Heart left ventricle (tissue), 16 donors: ENCODE results near the gene C9orf43. TPM values are rescaled to one million over a fixed set of nuclear protein-coding genes. Genes with fewer than 3 reads are reported as not detected.

Experiments used
- ATAC-seq, 4 donors: fragments of 200-7000 bp; cut with Tn5 transposase; one replicate each; pipeline ENCODE4 v1.9.1; 2020 to 2022; ENCODE audit warnings: moderate library complexity in 4 of 4, mild to moderate bottlenecking in 3 of 4, moderate number of reproducible peaks in 1 of 4
- DNase-seq, 5 donors: peaks; one replicate each; pipeline ENCODE4 v3.0.0-alpha.2; 2020
- H3K27ac ChIP-seq, 12 donors: fragments of 200-600 bp; sonication (generic) in 4 of 12; one replicate each; pipeline versions ENCODE4 v1.5.0 to v1.8.0; 2016 to 2022; ENCODE audit warnings: mild to moderate bottlenecking in 2 of 12
- H3K27me3 ChIP-seq, 9 donors: fragments of 200-600 bp; sonication (generic) in 2 of 9; one replicate each; pipeline versions ENCODE4 v1.5.1 to v1.8.0; 2016 to 2022; ENCODE audit warnings: mild to moderate bottlenecking in 3 of 9
- H3K36me3 ChIP-seq, 9 donors: fragments of 200-600 bp; sonication (generic) in 2 of 9; one replicate each; pipeline versions ENCODE4 v1.5.0 to v1.8.0; 2018 to 2022; ENCODE audit warnings: mild to moderate bottlenecking in 2 of 9
- H3K4me1 ChIP-seq, 12 donors: fragments of 200-600 bp; sonication (generic) in 4 of 12; one replicate each; pipeline versions ENCODE4 v1.5.0 to v1.8.0; 2016 to 2022; ENCODE audit warnings: mild to moderate bottlenecking in 3 of 12
- H3K4me3 ChIP-seq, 12 donors: fragments of 200-600 bp; sonication (generic) in 4 of 12; one replicate each; pipeline versions ENCODE4 v1.5.0 to v1.8.0; 2017 to 2022; ENCODE audit warnings: mild to moderate bottlenecking in 9 of 12, moderate library complexity in 4 of 12
- H3K9me3 ChIP-seq, 12 donors: fragments of 200-600 bp; sonication (generic) in 4 of 12; one replicate each; pipeline versions ENCODE4 v1.5.0 to v1.8.0; 2016 to 2022; ENCODE audit warnings: mild to moderate bottlenecking in 1 of 12
- CTCF ChIP-seq, 12 donors: fragments of 200-600 bp; sonication (generic) in 4 of 12; IDR thresholded peaks; one replicate each; pipeline versions ENCODE4 v1.5.0 to v1.8.0; 2018 to 2022; ENCODE audit warnings: antibody characterized with exemption in 12 of 12, mild to moderate bottlenecking in 5 of 12
- POLR2A ChIP-seq, 2 donors: fragments of 450-650 bp; IDR thresholded peaks; one replicate each; pipeline ENCODE4 v1.6.1; 2017; ENCODE audit warnings: antibody characterized with exemption in 2 of 2, mild to moderate bottlenecking in 2 of 2, moderate library complexity in 2 of 2
- WGBS, 4 donors: extraction: QIAGEN DNeasy Blood & Tissue Kit in 2 of 4; methylation state at CpG; one replicate each; pipeline versions ENCODE4 v1.1.5 to v1.1.7; 2013 to 2018; 5-methylcytosine and 5-hydroxymethylcytosine counted together
- intact Hi-C, 10 donors: fragments of 100-400 bp; cut with DNase I; formaldehyde crosslinking; loops; one replicate each; pipeline versions ENCODE4 v1.11.1 to v1.14.2; 2022
- polyA plus RNA-seq, 2 donors: library from polyadenylated mRNA; stranded (reverse); fragments of 200-250 nt; gene quantifications; one replicate each; pipeline ENCODE4 v1.2.3, GENCODE V29; 2013
- total RNA-seq, 9 donors: library from RNA; depleted of rRNA in 2 of 9; stranded (reverse); fragments of >200 nt in 2 of 9; fragmentation: NEBNext Ultra II Directional in 3 of 9; extraction: Animal tissue kit (Norgen Biotek cat#: 25700) in 3 of 9; gene quantifications; one replicate each; pipeline versions ENCODE4 v1.1.0 to v1.2.4, GENCODE V29; 2016 to 2023
- donor health status: ischemic (EF 13 %, LVEDD 7.1; RV severe dilation, severe dysfunction).
- donor health status: healthy with polysubstance abuse.
- donor health status: DM: no; HTN: yes; CAD: no.
- donor health status: DM: no; HTN: no; CAD: no.
- donor health status: ischemic (EF 25% LVEDD 6.9; RV normal size, moderate dysfunction).
- donor health status: ischemic (EF 25% LVEDD 5.7; RV mildly dilated, moderate dysfunction).
- donor health status: healthy.
- donor health status: DM: yes; HTN: yes; CAD: no.
- donor health status: ischemic (EF 35%, LVEDD 5.7; RV mildly dilated, moderate dysfunction).
- donor health status: nonischemic (EF 11% LVEDD 7.7; RV severe dilation, severe dysfunction).
- donor health status: DM: yes; HTN: yes; CAD: no.
- donor health status: PGD.
- donor health status: ischemic (EF 29% LVEDD 5.4; RV normal size, mild dysfunction).
- donor health status: nonischemic (EF 23%, LVEDD 6.1; RV moderate dilation, normal function).

The C9orf43 gene
- total and polyA plus RNA-seq, 11 donors, result 0.14 to 0.93 (median 0.25) TPM; not detected in 5

DNA sequence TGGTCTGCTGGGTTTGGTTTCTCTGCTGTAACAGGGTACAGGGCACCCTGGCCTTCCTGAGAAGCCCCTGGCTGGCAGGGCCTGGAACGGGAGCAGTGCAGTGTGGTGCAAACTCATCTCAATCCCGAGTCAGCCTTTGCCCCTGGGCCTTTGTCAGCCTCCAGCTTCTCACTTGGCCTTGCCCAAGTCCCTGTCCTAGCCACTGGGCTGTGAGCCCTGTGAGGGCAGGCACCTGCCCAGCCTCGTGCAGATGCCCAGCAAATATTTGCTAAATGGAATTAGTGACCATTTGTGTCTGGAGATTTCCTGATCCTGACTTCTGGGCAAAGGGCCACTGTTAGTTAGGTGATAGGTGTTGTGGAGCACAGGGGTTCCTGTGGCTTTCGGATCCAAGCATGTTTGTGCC, 66.0 kb downstream of the C9orf43 start:
- WGBS, 4 donors, result 74 to 83% (median 79%) methylated on average over 4 of the region's 4 CpGs
- H3K4me1 ChIP-seq, result peaks cover 0 to 51% (median 10%) of the 10 kb centered on the region in 12 donors
- no peak for ATAC-seq
- H3K36me3 ChIP-seq, result no peaks in the 10 kb centered on the region
- no peaks in the 10 kb centered on the region for H3K27me3 ChIP-seq
- no peaks in the 10 kb centered on the region for H3K9me3 ChIP-seq
- intact Hi-C loops, result no loop called here
- no peak overlapping the region for H3K27ac ChIP-seq
- H3K4me3 ChIP-seq, result no peak overlapping the region
- peak in 1 of 5 donors; percentile 7 for DNase-seq
- no peak for TF ChIP-seq POLR2A (IDR thresholded peaks at IDR 0.05)
- no peak for TF ChIP-seq CTCF (IDR thresholded peaks at IDR 0.05)

GRCh38 chr9:113477058-113477457, 66.5 kb downstream of the C9orf43 start:
- H3K27ac ChIP-seq, result peak overlapping the region in 1 of 12 donors; percentile 19
- ATAC-seq (no peak), DNase-seq (peak in 1 of 5 donors; percentile 1)
- no peaks in the 10 kb centered on the region for H3K27me3 ChIP-seq
- no peaks in the 10 kb centered on the region for H3K9me3 ChIP-seq
- TF ChIP-seq POLR2A (IDR thresholded peaks at IDR 0.05), result no peak
- TF ChIP-seq CTCF (IDR thresholded peaks at IDR 0.05), result no peak
- H3K4me1 ChIP-seq, result peaks cover 0 to 52% (median 10%) of the 10 kb centered on the region in 12 donors
- no peaks in the 10 kb centered on the region for H3K36me3 ChIP-seq
- H3K4me3 ChIP-seq, result no peak overlapping the region
- intact Hi-C loops, result no loop called here
- WGBS, 4 donors, result 83 to 91% (median 85%) methylated on average over 4 of the region's 4 CpGs

DNA sequence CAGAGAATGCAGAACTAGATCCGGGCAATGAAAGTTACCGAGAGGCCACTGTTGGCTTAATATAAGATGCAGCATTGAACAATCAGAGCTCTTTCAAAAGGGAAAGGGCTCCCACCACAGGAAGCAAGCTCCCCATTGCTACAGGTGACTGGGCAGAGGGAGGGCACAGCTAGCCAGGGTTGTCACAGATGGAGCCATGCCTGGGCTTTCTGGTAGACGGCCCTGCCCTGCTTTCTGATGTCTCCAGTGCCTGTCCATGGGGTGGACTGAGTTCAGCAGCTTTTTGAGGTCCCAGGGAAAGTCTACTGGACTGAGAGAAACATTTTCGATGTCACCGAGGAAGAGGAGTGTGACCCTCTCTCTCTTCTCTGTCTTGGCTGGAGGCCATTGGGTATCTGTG, 67.1 kb downstream of the C9orf43 start:
- ATAC-seq, result no peak
- Histone ChIP-seq H3K4me3 (no peak overlapping the region), H3K9me3 (no peaks in the 10 kb centered on the region), H3K27me3 (no peaks in the 10 kb centered on the region), H3K36me3 (no peaks in the 10 kb centered on the region), H3K4me1 (peaks cover 0 to 52% (median 10%) of the 10 kb centered on the region in 12 donors), H3K27ac (peak overlapping the region in 2 of 12 donors; percentile 15 to 19)
- 73 to 88% (median 82%) methylated on average over 5 of the region's 5 CpGs for WGBS, 4 donors
- DNase-seq, result peak in 1 of 5 donors; percentile 13
- TF ChIP-seq POLR2A (IDR thresholded peaks at IDR 0.05) (no peak), CTCF (IDR thresholded peaks at IDR 0.05) (no peak)
- intact Hi-C loops, result no loop called here

- TF ChIP-seq POLR2A (IDR thresholded peaks at IDR 0.05) (no peak), CTCF (IDR thresholded peaks at IDR 0.05) (no peak)
Measured at GRCh38 chr9:113479174-113479621, 68.7 kb downstream of the C9orf43 start.

More at GRCh38 chr9:113479174-113479621, 68.7 kb downstream of the C9orf43 start:
- Histone ChIP-seq H3K9me3 (no peaks in the 10 kb centered on the region), H3K36me3 (no peaks in the 10 kb centered on the region), H3K4me3 (no peak overlapping the region), H3K27me3 (no peaks in the 10 kb centered on the region), H3K27ac (no peak overlapping the region), H3K4me1 (peaks cover 3 to 55% (median 17%) of the 10 kb centered on the region in 12 donors)
- peak in 1 of 5 donors; percentile 18 for DNase-seq
- ATAC-seq, result no peak
- intact Hi-C loops, result no loop called here
- WGBS, 4 donors, result 65 to 76% (median 71%) methylated on average over 6 to 7 of the region's 7 CpGs

Other genes starting within 250 kb of the C9orf43 start
- 10 to 100 TPM; 15.8 to 45.5 (median 18.7) TPM for gene FKBP15, start 189.5 kb upstream of the C9orf43 start, total RNA-seq
- gene FKBP15, start 189.5 kb upstream of the C9orf43 start, polyA plus RNA-seq, result 10 to 100 TPM in 1 of 2 donors, 1 to 10 TPM in 1; 9.9 to 16.1 TPM
- 10 to 100 TPM in 6 of 9 donors, 1 to 10 TPM in 3; 7.9 to 18.2 (median 10.7) TPM for gene SLC31A1, start 189.2 kb upstream of the C9orf43 start, total RNA-seq
- 10 to 100 TPM in 1 of 2 donors, 1 to 10 TPM in 1; 4.2 to 22.3 TPM for gene SLC31A1, start 189.2 kb upstream of the C9orf43 start, polyA plus RNA-seq
- gene CDC26, start 135.2 kb upstream of the C9orf43 start, total RNA-seq, result 10 to 100 TPM; 22.3 to 39.4 (median 34.4) TPM
- 10 to 100 TPM; 44.9 to 46.0 TPM for gene CDC26, start 135.2 kb upstream of the C9orf43 start, polyA plus RNA-seq
- 10 to 100 TPM; 10.4 to 15.0 (median 13.8) TPM for gene PRPF4, start 135.1 kb upstream of the C9orf43 start, total RNA-seq
- 10 to 100 TPM in 1 of 2 donors, 1 to 10 TPM in 1; 5.1 to 24.6 TPM for gene PRPF4, start 135.1 kb upstream of the C9orf43 start, polyA plus RNA-seq
- not detected for gene RNF183, start 107.4 kb upstream of the C9orf43 start, total RNA-seq
- gene RNF183, start 107.4 kb upstream of the C9orf43 start, polyA plus RNA-seq, result under 1 TPM in 1 of 2 donors, not detected in 1; 0.04 TPM
- gene WDR31, start 70.5 kb upstream of the C9orf43 start, total RNA-seq, result 10 to 100 TPM in 6 of 9 donors, 1 to 10 TPM in 3; 8.1 to 22.4 (median 14.4) TPM
- gene WDR31, start 70.5 kb upstream of the C9orf43 start, polyA plus RNA-seq, result 1 to 10 TPM; 7.0 TPM
- 1 to 10 TPM in 7 of 9 donors, under 1 TPM in 1, not detected in 1; 0.39 to 7.6 (median 1.7) TPM for gene BSPRY, start 61.2 kb upstream of the C9orf43 start, total RNA-seq
- 1 to 10 TPM in 1 of 2 donors, under 1 TPM in 1; 0.80 to 3.8 TPM for gene BSPRY, start 61.2 kb upstream of the C9orf43 start, polyA plus RNA-seq
- gene HDHD3, start 33.8 kb upstream of the C9orf43 start, total RNA-seq, result 10 to 100 TPM; 11.7 to 53.8 (median 19.4) TPM
- gene HDHD3, start 33.8 kb upstream of the C9orf43 start, polyA plus RNA-seq, result 10 to 100 TPM; 16.2 to 49.0 TPM
- gene ALAD, start 9.5 kb upstream of the C9orf43 start, total RNA-seq, result 100 to 1,000 TPM in 2 of 9 donors, 10 to 100 TPM in 7; 39.8 to 153 (median 91.8) TPM
- 10 to 100 TPM; 51.1 to 74.3 TPM for gene ALAD, start 9.5 kb upstream of the C9orf43 start, polyA plus RNA-seq
- 10 to 100 TPM; 18.7 to 31.2 (median 24.3) TPM for gene POLE3, start 72 bp upstream of the C9orf43 start, total RNA-seq
- gene POLE3, start 72 bp upstream of the C9orf43 start, polyA plus RNA-seq, result 10 to 100 TPM; 14.9 to 72.4 TPM
- gene RGS3, start 53.0 kb downstream of the C9orf43 start, total RNA-seq, result 100 to 1,000 TPM; 107 to 214 (median 139) TPM
- 100 to 1,000 TPM in 1 of 2 donors, 10 to 100 TPM in 1; 93.4 to 120 TPM for gene RGS3, start 53.0 kb downstream of the C9orf43 start, polyA plus RNA-seq